Stimulated activated CD4-positive, alpha-beta T cell treated with anti-CD3 and anti-CD28 coated beads, Interleukin-2, amount 100 ng/mL, for 48 hours (primary cell): Measurements from ENCODE around the gene TLE4.

Experiments
- DNase-seq, 2 donors: peaks; one replicate each; pipeline ENCODE4 v3.0.0-alpha.2; 2020

Gene TLE4

GRCh38 chr9:79694676-79695400 is 123.1 kb downstream of the TLE4 start:
- DNase-seq = no peak

- no peak for DNase-seq
Observed at GRCh38 chr9:79695531-79696175, 123.9 kb downstream of the TLE4 start.

GRCh38 chr9:79698967-79699366 is 127.2 kb downstream of the TLE4 start:
- DNase-seq = no peak

GRCh38 chr9:79699479-79699878 is 127.7 kb downstream of the TLE4 start:
- no peak for DNase-seq

GRCh38 chr9:79700607-79701360 is 129.0 kb downstream of the TLE4 start:
- DNase-seq = no peak

- DNase-seq = no peak
Observed at GRCh38 chr9:79701651-79702050, 129.9 kb downstream of the TLE4 start.

GRCh38 chr9:79705704-79706103 is 133.9 kb downstream of the TLE4 start:
- DNase-seq = no peak

GRCh38 chr9:79706512-79706911 is 134.7 kb downstream of the TLE4 start:
- DNase-seq = no peak

- DNase-seq = no peak
Observed at GRCh38 chr9:79707589-79707988, 135.8 kb downstream of the TLE4 start.

- DNase-seq = no peak
Observed at GRCh38 chr9:79708541-79708940, 136.8 kb downstream of the TLE4 start.

- no peak for DNase-seq
Observed at GRCh38 chr9:79709743-79710674, 138.2 kb downstream of the TLE4 start.

- DNase-seq = no peak
Observed at GRCh38 chr9:79711874-79712273, 140.1 kb downstream of the TLE4 start.

- no peak for DNase-seq
Observed at GRCh38 chr9:79719021-79719420, 147.3 kb downstream of the TLE4 start.

- no peak for DNase-seq
Observed at GRCh38 chr9:79719989-79720388, 148.2 kb downstream of the TLE4 start.

GRCh38 chr9:79731171-79731890 is 159.6 kb downstream of the TLE4 start:
- no peak for DNase-seq

GRCh38 chr9:79735023-79735779 is 163.4 kb downstream of the TLE4 start:
- DNase-seq = no peak

GRCh38 chr9:79736051-79736450 is 164.3 kb downstream of the TLE4 start:
- no peak for DNase-seq

GRCh38 chr9:79741381-79741780 is 169.6 kb downstream of the TLE4 start:
- DNase-seq = no peak

- no peak for DNase-seq
Observed at GRCh38 chr9:79742110-79742721, 170.5 kb downstream of the TLE4 start.

- no peak for DNase-seq
Observed at GRCh38 chr9:79744521-79744920, 172.8 kb downstream of the TLE4 start.
